ENCODE results near the gene PXYLP1. TPM values are rescaled to one million over a fixed set of nuclear protein-coding genes. Genes with fewer than 3 reads are reported as not detected.

The PXYLP1 gene
- total RNA-seq, 2 donors from 2014 or later = 12.0 to 15.3 TPM

- no peaks in the 10 kb centered on the region for H3K36me3 ChIP-seq
- H3K27ac ChIP-seq = no peak overlapping the region
- DNase-seq (ENCODE audit: low spot score) = no peak
- H3K9me3 ChIP-seq = no peaks in the 10 kb centered on the region
- H3K27me3 ChIP-seq (replicated peaks; ENCODE audit: insufficient read depth) = no peaks in the 10 kb centered on the region
- H3K4me3 ChIP-seq = no peak overlapping the region
- TF ChIP-seq POLR2AphosphoS5 (IDR thresholded peaks at IDR 0.05) = no peak
- no peaks in the 10 kb centered on the region for H3K4me1 ChIP-seq (replicated peaks)
- intact Hi-C loops (cut with DNase I) = no loop called here
These were observed 3.9 kb upstream of the PXYLP1 start for GRCh38 chr3:141227752-141228151.

GRCh38 chr3:141228395-141228794, 3.2 kb upstream of the PXYLP1 start:
- 50% methylated on average over 2 of the region's 2 CpGs for WGBS
- Histone ChIP-seq H3K27me3 (replicated peaks; ENCODE audit: insufficient read depth) (no peaks in the 10 kb centered on the region), H3K4me3 (no peak overlapping the region), H3K4me1 (replicated peaks) (no peaks in the 10 kb centered on the region), H3K27ac (no peak overlapping the region), H3K36me3 (no peaks in the 10 kb centered on the region), H3K9me3 (no peaks in the 10 kb centered on the region)
- TF ChIP-seq CTCF (IDR thresholded peaks at IDR 0.05) = peak in 1 of 4 experiments; percentile 21
- TF ChIP-seq POLR2AphosphoS5 (IDR thresholded peaks at IDR 0.05) = peak; percentile 65
- TF ChIP-seq POLR2A (IDR thresholded peaks at IDR 0.05) = no peak
- DNase-seq (ENCODE audit: low spot score) = peak; percentile 13
- intact Hi-C loops (cut with DNase I) = no loop called here

- no peak for DNase-seq (ENCODE audit: low spot score)
- intact Hi-C loops (cut with DNase I) = no loop called here
- H3K4me3 ChIP-seq = no peak overlapping the region
- no peaks in the 10 kb centered on the region for H3K36me3 ChIP-seq
- H3K4me1 ChIP-seq (replicated peaks) = no peaks in the 10 kb centered on the region
- H3K27me3 ChIP-seq (replicated peaks; ENCODE audit: insufficient read depth) = no peaks in the 10 kb centered on the region
- H3K27ac ChIP-seq = no peak overlapping the region
- H3K9me3 ChIP-seq = no peaks in the 10 kb centered on the region
- WGBS = 53% methylated on average over 3 of the region's 3 CpGs
- TF ChIP-seq CTCF (IDR thresholded peaks at IDR 0.05) (no peak), POLR2A (IDR thresholded peaks at IDR 0.05) (no peak), POLR2AphosphoS5 (IDR thresholded peaks at IDR 0.05) (no peak)
These were observed 2.5 kb upstream of the PXYLP1 start for GRCh38 chr3:141229132-141229531.

GRCh38 chr3:141230293-141230692, 1.3 kb upstream of the PXYLP1 start:
- no peaks in the 10 kb centered on the region for H3K4me1 ChIP-seq (replicated peaks)
- WGBS = 95% methylated on average over 11 of the region's 11 CpGs
- H3K27ac ChIP-seq = no peak overlapping the region
- intact Hi-C loops (cut with DNase I) = loop anchor here (2.0 to 5.0 kb wide), 2 partner anchors 47 to 227 kb away; no protein-coding TSS in a partner anchor
- TF ChIP-seq CTCF (IDR thresholded peaks at IDR 0.05) (no peak), POLR2A (IDR thresholded peaks at IDR 0.05) (no peak), POLR2AphosphoS5 (IDR thresholded peaks at IDR 0.05) (no peak)
- H3K4me3 ChIP-seq = no peak overlapping the region
- H3K27me3 ChIP-seq (replicated peaks; ENCODE audit: insufficient read depth) = no peaks in the 10 kb centered on the region
- DNase-seq (ENCODE audit: low spot score) = no peak
- no peaks in the 10 kb centered on the region for H3K36me3 ChIP-seq
- H3K9me3 ChIP-seq = no peaks in the 10 kb centered on the region

GRCh38 chr3:141231952-141232823, 563 bp downstream of the PXYLP1 start:
- Histone ChIP-seq H3K36me3 (no peaks in the 10 kb centered on the region), H3K27me3 (replicated peaks; ENCODE audit: insufficient read depth) (no peaks in the 10 kb centered on the region), H3K4me3 (peak overlapping the region; percentile 59 to 72), H3K4me1 (replicated peaks) (no peaks in the 10 kb centered on the region), H3K9me3 (no peaks in the 10 kb centered on the region), H3K27ac (peak overlapping the region; percentile 71 to 81)
- TF ChIP-seq CTCF (IDR thresholded peaks at IDR 0.05) (peak in 1 of 4 experiments; percentile 18), POLR2A (IDR thresholded peaks at IDR 0.05) (no peak), POLR2AphosphoS5 (IDR thresholded peaks at IDR 0.05) (no peak)
- intact Hi-C loops (cut with DNase I) = loop anchor here (2.0 to 5.0 kb wide), 2 partner anchors 45 to 225 kb away; no protein-coding TSS in a partner anchor
- DNase-seq (ENCODE audit: low spot score) = peak; percentile 48
- WGBS = 2% methylated on average over 70 of the region's 71 CpGs

Measured in prostate gland (tissue), 2 donors.